ENCODE results near the gene CYTH4.

The CYTH4 gene

DNA sequence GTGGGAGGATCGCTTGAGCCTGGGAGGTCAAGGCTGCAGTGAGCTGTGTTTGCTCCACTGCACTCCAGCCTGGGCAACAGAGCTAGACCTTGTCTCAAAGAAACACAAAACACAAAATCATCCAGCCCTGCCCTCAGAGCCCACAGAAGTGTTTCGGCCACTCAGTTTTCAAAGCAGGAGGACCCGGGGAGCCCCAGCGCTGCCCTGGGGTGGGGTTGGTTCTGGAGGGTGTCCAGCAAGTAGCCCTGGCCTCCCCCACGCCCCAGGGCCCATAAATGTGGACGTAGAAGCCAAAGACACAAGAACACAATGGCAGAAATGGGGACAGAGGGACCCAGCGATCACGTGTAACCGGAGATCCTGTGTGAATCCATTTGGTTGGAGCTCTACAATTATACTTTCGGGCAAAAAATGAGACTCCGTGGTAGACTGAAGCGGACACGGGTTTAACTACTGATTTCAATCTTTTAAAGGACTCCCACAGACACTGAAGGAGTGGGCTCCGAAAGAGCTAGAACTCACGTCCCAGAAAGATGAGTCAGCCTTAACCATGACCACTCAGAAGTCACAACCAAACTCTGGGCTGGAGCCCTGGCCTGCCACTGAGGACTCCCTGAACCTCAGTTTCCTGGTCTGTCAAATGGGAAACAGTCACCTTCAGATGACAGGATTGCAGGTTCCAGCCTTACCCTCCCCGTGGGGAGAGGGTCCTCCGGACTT, 9.0 kb upstream of the CYTH4 start:
- no peak for DNase-seq

DNA sequence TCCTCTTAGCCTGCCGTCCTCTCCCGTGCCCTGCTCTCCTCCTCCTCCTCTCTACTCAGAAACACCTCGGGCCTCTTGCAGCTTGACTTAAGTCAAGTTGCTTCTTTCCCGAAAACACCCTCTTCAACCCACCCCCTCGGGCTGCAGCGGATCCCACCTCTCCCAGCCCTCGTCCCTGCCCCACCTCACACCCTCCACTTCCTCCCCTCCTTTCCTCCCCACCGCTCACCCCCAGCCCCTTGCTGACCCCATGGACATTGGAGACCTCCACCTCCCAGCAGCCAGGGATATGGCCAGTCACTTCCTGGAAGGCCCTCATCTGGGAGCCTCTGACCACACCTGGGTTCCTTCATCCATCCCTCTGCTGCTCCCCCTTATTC, 8.5 kb upstream of the CYTH4 start:
- DNase-seq = no peak

DNA sequence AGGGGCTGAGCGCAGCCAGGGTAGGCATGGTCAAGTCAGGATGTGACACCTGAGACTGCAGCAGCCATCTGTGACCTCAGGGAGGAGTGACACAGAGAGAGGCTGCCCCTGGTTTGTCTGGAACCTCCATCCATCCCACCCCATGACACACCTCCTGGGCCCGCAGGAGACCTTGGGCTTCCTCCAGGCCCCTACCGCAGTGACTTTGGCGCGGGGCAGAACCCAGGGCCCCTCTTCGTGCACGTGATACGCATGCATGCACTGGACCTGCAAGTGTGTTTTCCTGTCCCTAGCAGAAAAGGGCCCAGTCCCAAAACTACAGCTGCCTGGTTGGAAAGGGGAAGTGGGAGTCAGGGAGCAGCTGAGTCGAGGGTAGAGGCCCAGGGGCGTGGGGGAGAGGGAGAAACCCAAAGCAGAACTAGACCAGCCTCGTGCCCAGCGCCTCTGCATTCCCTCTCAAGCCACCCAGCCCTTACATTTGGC, 7.9 kb upstream of the CYTH4 start:
- no peak for DNase-seq

DNA sequence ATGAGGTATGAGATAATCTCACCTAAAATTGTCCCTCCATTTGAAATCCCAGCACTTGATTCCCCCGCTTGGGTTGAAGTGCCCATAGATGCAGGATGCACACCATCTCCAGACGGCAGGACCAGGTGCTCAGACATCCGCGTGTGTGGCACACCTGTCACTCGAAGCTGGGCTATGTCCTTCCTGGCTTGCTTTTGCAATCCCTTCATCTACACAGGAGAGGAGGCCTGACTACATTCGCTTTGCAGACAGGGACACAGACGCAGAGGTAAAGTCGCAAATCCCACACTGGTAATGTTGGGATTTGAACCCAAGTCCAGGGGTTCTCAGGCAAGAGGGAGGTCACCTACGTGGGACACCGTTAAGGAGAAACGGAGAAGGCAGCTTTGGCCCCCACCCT, 7.2 kb upstream of the CYTH4 start:
- DNase-seq = no peak

DNA sequence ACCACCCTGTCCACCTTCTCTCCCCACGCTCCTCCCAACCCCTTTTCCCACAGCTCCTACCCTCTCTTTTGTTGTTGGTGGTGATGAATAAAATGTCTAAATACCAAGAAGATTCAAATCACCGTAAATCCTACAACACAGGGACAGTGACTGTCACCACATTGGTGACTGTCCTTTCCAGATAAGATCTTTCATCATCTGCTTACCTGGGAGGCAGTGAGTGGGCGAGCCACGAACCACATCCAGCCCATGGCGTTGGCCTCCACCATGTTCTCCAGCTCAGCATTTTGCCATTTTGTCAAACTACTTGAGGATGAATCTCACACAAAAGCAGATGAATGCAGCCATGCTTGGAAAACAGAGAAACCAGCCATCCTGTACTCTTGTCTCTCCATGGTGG, 6.7 kb upstream of the CYTH4 start:
- no peak for DNase-seq

DNA sequence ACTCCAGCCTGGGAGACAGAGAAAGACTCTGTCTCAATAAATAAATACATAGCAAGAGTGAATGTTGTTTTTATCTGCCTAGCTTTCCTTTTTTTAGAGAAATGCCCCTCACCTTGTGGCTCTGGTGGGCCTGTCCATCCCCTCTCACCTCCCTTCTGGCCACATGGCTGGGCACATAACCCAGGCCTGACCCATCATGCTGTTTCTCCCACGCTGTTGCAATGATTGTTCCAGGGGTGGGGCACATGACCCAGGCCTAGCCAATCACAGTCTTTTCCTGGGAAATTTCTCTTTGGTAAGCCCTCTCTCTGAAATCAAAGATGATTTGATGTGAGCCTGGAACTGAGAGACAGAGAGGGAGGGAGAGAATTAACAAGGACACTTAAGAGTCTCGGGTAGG, 5.5 kb upstream of the CYTH4 start:
- DNase-seq = no peak

DNA sequence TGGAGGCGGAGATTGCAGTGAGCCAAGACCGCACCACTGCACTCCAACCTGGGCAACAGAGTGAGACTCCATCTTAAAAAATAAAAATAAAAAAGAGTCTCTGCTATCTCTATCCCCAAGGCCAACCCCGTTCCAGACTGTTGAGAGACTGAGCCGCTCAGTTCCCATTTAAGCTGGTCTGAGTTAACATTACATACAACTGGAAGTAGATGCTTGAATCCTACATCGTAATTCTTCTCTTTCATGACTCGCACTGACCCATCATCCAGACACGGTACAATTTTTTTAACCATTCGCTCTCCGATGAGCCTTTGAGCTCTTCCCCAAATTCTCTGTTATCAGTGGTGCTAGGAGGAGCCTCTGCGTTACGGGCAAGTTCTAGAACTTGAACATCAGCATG, 4.9 kb upstream of the CYTH4 start:
- DNase-seq = no peak

DNA sequence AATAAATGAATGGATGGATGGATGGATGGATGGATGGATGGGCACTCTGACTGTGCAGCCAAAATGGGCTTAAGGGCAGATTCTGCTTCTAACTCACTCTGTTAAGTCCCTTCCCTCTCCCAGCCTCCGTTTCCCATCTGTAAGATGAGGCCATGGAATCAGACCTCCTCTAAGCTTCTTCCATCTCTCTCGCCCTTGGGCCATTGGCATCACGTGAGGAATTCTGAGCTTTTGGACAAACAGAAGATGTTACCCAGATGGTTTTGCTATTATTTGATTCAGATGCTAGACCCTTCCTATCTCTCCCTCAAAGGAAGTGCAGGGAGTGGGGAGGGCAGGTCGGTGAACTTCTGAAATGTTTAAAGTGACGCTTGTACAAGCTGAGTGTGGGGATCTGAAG, 4.0 kb upstream of the CYTH4 start:
- DNase-seq = no peak

DNA sequence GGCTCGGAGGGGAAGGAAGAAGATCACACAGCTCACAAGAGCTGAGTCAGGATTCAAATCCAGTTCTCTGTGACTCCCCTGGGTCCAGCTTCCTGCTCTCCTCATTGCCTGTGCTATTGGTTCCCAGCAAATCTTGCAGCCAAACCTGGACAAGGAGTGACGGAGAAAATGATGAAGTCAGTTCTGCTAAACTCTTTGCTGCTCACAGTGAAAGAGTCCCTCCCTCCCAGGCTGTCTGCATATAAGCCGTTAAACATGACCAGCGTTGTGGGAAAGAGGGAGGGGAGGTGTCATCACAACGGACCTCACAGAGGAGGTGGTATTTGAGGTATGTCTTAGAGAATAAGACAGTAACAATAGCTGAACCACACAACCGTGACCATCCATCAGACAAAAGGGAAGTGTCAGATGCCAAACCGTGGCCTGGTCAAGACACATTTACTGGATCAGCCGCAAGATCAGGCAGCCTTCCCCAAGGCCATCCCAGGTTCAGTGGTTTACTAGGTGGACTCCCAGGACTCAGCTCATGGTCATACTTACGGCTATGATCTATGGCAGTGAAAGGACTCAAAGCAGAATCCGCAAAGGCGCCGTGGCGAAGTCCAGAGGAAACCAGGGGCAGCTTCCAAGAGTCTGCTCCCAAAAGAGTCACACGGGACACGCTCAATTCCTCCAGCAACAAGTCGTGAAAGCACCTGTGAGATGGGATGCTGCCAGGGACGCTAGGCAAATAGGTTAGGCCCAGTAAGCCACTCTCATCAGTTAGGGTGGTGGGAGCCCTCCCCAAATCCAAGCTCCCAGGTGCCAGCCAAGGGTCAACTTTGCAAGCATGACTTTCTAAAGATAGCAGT, 2.8 kb upstream of the CYTH4 start:
- DNase-seq = no peak

DNA sequence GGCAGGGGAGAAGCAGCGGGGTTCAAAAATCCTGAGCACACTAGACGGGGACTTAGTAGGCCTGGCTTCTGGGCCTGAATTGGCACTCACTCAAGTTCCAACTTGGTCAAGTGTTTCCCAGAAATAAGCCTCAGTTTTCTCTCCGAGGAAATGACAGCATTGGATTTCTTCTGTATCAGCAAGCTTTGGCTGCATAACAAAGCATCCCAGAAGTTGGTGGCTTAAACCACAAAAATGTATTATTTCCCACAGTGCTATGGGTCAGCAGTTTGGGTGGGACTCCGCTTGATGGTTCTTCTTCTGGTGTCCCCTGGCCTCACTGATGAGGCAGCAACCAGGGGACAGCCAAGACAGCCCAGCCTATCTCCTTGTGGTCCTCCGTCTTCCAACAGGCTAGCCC, 1.6 kb upstream of the CYTH4 start:
- no peak for DNase-seq

DNA sequence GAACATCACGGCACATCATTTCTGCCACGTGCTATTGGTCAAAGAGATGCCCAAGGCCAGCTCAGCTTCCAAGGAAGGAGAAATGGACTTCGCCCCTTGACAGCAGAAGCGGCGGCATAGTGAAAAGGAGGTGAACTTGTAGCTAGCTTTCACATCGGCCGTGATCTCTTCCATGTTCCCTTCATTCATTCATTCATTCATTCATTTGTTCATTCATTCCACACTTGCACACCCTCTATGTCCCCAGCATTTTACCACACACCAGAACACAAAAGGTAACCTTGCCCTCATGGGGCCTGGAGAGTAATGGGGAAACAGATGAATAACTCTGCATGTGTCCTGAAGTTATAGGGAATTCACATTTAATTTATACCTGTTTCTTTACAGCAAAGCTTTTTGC, 1.1 kb upstream of the CYTH4 start:
- no peak for DNase-seq

DNA sequence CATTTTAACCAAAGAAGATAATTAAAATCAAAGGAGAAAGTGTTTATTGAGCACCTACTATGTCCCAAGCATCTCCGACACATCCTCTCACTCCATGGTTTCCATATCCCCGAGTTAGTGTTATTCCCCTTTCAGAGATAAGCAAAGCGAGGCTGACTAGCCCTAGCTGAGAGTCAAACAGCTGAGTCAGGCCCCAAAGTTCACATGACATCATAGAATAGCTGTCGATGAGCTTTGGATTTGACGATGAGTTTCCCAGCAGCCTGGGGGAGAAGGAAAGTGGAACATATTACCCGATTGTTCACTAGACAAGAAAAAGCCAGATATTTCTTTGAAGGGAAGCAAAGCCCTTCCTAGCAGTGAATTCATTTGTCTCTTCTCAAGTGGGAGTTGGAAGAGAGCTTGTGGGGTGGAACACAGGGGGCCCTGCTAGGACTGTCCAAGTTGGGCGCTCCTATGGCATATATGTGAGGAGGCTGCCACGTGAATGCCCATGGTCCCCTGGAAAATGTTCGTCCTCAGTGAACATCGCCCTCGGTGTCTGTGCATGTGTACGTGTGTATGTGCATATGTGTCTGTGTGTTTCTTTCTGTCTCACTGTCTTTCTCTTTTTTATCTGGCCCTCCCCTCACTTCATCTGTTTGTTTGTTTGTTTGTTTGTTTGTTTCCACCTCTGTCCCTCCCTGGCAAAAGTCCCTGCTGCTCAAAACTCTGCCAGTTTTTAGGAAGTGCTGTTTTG, 493 bp upstream of the CYTH4 start:
- no peak for DNase-seq

DNA sequence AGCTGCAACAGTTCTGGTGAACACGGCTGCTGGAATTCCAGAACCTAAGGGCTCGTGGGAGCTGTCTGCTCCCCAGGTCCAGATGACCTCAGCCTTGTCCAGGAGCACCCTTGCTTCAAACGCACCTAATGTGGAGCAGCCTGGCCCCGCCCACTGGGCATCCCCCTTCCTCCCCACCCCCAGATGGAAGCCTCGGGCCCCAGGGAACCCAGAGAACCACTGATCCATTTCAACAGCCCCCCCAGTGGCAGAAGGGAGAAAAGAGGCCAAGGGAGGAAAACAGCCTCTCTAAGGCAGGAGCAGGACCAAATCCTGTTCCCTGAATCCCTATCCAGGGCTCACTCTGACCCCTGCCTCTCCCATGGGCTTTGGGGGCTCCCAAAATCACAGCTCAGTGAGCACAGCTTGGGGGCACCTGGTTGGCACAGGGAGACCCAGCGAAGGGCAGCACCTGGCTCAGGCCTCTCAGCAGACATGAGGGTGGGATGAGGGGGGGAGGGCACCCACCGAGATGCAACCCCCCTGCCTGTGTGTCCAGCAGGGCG, 1.2 kb downstream of the CYTH4 start:
- no peak for DNase-seq

DNA sequence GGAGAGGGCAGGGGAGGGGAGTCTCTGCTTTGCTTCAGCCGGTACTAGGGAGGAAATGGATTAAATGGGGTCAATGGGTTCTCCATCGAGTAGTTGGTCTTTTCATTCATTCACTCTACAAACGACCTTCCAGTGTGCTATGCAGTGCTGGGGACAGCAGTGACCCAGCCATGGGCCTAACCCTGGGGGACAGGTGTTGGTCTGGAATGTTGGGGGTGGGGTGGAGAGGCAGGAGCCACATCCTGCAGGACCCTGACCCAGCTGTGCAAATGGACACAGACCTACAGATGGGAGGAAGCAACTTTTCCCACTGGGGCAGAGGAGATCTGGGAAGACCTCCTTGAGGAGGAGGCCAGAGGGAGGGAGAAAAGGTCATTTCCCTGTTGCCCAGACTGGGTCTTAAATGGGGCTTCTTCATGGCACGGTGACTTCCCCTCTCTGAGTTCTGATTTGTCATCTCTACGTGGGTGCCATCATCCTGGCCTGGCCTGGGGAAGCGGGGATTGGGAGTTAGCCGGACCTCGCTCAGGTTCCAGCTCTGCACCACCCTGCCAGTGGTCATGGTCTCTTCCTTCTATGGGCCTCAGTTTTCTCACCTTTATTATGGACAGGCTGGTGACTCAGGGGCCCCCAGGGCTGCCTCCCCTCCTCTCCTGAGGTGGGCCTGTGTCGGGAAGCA, 2.0 kb downstream of the CYTH4 start:
- DNase-seq = no peak

DNA sequence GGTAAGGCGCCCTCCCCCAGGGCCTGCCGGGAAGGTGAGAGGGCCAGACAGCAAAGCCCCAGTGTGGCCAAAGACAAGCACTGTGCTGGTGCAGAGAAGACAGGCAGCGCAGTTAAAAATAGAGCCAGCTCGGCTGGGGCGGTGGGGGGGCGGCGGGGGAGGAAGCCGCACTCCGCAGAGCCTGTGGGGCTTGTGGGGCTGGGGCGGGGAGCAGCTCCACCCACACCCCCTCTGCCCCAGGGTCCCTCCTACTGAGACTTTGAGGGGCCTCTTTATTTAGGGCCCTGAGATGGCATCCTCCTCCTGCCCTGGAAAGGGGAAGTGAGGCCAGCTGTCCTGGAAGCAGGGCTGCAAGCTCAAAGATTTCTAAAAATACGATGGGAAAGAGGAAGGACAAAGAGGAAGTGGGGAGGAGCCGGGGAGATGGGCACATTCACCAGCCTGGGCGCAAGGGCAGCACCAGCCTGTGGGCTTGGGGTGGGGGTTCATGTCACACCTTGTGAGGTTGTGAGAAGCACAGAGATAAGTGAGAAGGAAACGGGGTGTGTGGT, 2.6 kb downstream of the CYTH4 start:
- no peak for DNase-seq

DNA sequence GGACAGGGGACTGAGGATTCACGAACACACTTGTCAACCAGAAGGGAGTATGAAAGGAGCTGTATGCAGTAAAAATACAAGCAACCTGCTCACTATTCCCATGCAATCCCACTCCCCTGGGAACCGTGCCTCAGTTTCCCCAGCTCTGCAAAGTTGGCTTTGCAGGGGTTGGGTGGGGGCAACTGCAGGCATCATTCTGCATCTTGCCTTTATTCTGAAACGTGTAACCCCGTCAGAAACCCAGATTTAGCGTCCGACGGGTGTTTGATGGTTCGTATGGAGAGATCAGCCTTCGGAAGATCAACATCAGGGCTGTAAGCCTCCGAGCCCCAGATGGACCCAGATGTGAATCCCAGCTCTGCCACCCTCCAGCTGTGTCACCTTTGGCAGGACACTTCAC, 3.6 kb downstream of the CYTH4 start:
- no peak for DNase-seq

DNA sequence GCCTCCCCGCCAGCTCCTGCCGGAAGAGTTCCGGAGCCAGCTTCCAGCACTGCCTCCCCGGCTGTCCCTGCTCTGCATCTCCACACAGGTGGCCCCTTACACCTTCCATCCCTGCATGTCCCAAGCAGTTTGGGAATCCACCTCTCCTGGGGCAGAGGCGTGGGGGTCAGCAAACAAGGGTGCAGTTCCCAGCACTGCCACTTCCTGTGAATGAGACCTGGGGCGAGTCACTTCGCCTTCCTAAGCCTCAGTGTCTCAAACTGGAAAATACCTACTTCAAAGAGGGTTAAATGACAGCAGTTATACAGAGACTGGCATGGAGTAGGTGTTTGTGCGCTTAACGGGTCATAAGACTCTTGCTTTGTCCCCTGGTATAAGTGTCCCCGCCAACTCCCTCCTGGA, 5.2 kb downstream of the CYTH4 start:
- no peak for DNase-seq

DNA sequence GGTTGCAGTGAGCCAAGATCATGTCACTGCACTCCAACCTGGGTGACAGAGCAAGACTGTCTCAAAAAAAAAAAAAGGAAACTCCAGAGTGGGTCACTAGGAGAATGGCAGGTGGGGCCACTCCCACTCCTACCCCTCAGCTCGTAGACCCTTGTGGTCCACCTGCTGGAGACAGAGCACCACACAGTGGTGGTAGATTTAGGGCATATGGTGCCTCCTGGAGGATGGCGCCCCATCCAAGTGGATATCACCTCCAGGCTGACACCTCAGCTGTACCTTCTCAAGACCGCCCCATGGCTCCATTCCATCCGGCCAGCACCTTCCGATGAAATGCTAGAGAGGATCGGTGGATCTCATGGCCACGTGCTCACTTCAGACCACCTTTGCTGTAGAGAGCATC, 6.2 kb downstream of the CYTH4 start:
- DNase-seq = no peak

DNA sequence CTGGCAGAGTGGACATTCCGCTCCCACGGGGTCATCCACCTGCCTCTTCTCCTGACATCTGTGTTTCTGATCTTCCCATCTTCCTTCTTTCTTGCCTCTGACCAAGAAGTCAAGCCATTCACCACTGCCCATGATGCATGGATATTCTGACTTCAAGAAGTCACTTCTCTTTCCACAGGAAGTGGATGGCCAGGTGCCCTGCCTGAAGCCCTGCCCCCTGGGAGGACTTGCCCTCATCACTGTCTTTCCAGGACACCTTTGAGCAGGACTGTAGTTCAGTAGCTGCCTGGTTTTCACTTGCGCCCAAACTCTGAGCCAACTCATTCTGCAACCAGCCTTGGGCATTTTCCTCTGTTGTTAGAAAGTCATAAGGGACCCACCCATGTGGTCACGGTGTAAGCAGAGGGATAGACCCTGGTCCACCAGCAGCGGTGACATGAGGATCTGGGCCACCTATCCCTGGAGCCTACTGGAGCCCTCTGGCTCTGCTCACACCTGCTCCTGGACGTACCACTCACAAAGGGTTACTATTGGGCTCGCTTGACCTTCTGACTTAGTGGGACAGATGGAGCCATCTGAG, 6.9 kb downstream of the CYTH4 start:
- no peak for DNase-seq

DNA sequence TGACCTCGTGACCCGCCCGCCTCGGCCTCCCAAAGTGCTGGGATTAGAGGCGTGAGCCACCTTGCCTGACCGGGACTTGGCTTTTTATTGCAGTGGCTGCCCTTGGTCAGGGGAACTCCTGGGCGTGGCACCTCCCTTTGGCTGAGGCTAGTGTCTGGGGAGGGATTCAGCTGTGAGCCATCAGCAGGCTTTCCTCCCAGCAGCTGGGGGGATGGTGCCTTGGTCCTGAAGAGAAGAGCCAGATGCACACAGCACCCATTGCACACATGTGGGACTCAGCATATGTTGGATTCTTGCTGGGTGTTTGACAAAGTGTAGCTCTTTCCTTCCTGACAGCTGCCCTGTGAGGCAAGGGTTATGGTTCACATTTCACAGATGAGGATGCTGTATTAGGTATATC, 8.4 kb downstream of the CYTH4 start:
- no peak for DNase-seq

DNA sequence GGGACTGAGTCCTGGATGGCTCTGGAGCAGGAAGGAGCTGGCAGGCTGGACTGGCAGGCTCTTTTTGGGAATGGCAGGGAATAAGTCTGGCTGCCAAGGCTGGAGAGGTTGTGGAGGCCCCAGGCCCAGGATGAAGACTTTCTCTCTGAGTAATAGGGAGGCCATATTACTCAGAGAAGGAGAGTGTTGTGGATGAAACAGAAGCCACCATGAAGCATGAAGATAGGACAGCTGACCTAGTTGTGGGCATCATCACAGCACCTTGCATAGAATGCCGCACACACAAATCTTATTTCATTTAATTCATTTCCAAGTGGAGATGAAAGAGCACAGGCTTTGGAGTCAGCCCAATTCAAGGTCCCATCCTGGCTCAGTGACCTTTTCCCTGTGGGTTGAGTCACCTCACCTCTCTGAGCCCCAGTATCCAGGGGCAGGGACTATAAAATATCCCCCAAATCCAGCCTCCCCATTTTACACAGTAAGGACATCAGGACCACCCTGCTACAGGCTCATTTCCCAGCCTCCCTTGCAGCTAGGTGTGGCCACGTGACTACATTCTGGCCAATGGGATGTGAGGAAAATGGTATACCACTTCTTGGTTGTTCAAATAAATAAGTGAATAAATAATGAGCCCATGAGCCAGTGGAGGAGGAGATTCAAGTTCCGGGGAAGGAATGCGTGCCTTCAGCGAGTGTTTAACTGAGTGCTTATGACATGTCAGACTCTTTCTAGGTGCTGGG, 9.4 kb downstream of the CYTH4 start:
- DNase-seq = no peak

DNA sequence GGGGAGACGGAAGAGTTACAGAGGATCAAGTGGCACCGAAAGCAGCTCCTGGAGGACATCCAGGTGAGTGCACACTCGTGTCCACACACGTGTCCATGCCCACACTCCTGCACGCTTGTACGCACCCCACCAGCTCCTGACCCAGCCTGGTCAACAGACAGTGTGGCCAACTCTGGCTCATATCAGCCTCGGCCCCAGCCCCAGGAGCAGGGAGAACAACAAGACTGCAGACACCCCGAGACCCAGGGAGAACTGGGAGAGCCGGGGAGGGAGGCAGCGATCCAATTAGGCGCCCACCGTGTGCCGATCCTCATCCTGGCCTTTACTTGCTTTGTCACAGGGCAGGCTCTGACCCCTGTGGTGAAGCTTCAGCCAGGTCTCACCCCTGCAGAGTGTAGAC, 10.3 kb downstream of the CYTH4 start:
- no peak for DNase-seq
